GM18909 (cell line): ENCODE data around the gene FCN1.

Experiments
- ATAC-seq: cut with Tn5 transposase; IDR thresholded peaks from one replicate; pipeline ENCODE4 v1.9.1; 2021; ENCODE audit warnings: mild to moderate bottlenecking; ENCODE audit not compliant: unreplicated experiment, poor library complexity

Gene FCN1

DNA sequence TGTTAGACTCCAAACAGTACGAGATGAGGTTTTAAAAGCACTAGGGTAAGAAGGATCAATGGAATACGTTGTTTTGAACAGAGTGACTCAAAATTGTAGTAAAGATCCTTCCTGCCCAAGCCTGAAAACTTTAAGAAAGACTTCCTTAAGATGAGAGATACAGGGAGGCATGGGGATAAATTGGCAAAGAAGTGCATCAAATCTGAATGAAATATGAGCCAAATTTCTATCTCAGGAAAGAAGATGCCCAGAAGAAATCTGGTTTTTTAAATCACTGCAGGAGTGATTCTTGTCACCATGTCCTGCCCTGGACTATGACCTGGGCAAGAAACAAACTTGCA is 22.2 kb downstream of the FCN1 start:
- no peak for ATAC-seq

DNA sequence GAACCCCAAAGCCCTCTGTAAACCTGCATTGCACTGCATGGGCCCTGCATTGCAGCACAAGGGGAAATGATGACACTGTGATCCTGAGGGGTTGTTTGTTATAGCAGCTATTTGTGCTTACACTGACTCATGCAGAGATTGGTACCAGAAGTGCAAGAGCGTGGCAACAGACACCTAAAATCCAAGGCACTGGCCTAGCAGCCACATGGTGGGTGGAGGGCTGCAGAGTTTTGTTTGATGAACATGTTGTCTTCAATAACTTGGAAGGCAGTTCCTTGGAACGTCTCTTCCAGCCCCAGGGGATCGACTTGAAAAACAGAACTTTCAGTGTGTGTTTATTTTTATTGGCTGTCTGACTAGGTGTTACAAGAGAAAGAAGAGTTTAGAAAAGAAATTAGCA is 22.6 kb downstream of the FCN1 start:
- ATAC-seq: no peak

DNA sequence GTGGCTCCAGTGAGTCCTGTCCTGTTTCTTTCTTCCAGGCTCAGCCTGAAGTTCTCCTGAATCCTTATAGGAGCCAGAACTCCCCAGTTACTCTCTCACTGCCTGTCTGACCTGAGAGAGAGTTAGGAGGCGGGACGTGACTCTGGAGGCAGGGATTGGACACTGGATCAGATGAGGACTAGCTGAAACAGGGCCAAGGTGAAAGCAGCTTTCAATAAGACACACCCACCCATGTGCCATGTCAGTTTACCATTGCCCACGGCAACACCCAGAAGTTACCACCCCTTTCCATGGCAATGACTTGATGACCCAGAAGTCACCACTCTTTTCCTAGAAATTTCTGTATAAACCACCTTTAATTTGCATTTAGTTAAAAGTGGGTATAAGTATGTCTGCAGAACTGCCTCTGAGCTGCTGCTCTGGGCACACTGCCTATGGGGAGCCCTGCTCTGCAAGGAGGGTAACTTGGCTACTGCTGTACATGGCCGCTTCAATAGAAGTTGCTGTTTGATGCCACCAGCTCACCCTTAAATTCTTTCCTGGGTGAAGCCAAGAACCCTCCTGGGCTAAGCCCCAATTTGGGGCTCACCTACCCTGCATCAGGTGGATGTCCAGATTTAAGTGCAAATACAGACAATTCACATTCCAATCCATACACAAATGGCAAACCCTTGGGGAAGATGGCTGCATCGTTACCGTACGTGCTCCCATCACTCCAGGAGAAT is 23.4 kb downstream of the FCN1 start:
- no peak for ATAC-seq

DNA sequence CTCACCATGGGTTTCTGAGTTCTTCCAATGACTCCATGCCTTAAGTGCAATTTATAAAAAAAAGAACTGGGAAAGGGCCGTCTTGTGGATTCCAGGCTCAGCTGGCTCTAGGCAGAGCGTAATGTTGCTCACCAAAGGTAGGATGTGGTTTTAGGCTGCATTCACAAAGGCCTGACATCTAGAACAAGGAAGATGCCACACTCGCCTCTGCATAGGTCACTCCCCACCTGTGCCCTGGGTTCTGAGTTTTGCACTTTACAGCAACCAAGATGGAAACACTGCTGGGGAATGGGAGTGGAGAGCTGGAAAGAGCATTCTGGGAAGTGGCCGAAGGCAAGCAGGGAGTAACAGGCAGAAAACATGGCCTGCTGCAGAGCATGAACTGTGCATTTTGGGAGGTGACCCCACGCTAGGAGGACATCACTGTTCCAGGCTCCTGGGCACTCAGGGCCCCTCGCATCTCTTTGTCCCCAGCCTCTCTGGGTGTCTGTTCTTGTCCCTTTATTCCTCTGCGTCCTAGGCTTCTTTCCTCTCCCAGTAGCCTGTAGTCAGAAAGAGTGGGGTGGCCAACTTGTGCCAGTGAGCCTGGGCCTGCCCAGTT is 24.8 kb downstream of the FCN1 start:
- no peak for ATAC-seq

DNA sequence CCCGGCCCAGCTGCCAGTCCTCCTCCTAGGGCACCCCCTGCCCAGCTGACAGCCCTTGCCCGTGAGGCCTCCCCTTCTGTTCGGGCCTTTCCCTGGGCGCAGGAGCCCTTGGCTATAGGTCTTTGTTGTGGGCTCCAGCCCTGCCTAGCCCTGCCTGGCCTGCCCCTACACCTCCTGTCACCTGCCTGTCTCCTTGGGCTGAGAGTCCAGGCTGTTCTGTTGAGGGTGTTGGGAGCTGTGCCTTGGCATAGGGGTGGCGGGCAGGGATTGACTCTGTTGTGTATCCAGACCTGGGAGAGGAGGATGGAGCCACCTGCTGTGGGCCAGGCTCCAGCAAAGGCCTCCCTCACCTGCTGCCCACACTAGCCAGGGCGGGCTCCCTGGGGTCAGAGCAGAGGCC is 25.5 kb downstream of the FCN1 start:
- ATAC-seq: no peak

DNA sequence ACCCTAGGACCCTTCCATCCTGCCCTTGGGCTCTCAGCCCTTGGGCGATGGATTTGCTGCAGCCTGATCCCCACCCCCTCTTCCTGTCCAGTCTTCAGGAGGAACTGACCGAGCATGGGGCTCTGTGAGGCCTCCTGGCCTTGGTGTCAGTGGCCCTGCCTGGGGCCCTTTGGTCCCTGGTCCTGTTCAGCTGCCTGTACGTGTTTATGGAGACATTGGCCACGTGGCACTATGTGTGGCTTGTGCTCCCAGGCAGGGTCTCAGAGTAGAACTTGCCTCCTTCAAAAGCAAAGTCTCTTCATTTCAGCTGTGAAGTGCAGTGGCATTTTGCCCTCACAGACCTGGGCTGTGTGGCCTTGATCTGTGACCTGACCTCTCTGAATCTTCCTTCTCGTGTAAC is 26.0 kb downstream of the FCN1 start:
- ATAC-seq: no peak

DNA sequence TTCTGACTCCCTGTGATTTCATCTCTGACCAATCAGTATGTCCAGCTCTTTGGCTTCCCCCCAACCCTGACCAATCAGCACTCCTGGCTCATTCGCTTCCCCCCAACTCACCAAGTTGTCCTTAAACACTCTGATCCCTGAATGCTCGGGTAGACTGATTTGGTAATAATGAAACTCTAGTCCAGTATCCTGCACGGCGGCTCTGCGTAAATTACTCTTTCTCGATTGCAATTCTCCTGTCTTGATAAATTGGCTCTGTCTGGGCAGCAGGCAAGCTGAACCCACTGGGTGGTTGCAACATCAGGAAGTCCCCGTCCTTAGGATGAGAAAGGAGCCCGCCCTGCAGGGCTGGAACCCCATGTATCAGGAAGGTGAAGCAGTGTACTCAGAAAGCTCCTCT is 26.7 kb downstream of the FCN1 start:
- no peak for ATAC-seq

DNA sequence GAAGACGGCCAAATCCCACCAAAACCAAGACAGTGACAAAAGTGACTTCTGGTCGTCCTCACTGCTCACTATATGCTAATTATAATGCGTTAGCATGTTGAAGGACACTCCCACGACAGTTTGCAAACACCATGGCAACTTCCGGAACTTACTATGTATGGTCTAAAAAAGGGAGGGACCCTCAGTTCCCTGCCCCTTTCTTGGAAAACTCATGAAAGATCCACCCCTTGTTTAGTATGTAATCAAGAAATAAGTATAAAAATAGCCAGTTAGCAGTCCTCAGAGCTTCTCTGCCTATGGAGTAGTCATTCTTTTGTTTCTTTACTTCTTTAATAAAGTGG is 27.6 kb downstream of the FCN1 start:
- no peak for ATAC-seq

DNA sequence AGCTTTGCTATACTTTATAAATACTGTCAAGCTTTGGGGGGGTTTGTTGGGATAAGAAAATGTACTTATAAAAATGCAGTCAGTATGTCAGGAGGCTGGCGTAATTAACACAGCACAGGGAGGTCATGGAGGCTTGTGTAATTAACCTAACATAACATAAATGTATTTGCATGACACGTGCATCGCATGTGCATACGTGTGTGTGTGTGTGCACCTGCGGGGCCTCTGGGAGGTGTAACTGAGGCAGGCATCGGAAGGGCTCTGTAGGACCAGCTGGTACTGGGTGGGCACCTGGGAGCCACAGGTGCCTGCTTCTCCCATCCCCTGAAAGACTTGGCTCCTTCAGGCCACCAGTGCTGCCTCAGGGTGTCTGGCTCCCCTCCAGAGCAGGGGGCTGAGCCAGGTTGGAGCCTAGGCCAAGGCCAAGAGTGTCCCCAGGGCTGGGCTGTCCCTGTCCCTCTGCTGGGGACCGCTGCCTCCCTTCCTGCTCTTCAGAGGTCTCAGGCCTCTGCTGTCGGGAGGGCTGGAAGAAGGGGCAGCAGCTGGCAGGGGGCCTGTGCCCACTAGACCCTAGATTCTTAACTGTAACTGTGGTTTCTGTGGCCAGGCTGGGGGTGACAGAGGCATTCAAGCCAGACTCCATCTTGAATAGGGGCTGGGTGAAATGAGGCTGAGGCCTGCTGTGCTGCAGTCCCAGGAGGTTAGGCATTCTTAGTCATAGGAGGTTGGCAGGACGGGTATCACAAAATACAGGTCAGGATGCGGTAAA is 28.1 kb downstream of the FCN1 start:
- no peak for ATAC-seq

DNA sequence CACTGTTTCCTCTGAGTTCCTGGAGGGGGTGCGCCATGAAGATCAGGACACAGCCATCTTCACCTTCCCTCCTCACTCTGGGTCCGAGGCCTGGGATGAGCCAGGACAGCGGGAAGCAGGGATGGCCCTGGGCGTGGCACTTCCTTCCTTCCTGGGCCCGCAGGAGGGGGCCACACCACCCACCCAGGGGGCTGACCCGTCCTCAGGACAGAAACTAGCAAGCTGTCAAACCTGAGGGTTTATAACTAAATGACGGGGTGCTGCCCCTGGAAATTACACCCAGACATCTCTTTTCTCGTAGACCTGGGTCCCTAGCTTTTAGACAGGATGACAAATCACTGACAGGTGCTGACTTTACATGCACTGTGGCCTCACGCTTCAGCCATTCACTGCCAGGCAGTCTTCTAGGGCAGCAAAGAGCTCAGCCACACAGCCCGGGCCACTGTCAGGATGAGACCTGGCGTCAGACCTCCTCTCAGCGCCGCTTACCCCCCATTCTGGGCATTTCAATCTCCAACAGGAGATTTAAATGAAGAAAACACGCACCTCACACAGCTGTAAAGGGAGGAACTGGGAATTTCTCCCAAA is 29.0 kb downstream of the FCN1 start:
- no peak for ATAC-seq

DNA sequence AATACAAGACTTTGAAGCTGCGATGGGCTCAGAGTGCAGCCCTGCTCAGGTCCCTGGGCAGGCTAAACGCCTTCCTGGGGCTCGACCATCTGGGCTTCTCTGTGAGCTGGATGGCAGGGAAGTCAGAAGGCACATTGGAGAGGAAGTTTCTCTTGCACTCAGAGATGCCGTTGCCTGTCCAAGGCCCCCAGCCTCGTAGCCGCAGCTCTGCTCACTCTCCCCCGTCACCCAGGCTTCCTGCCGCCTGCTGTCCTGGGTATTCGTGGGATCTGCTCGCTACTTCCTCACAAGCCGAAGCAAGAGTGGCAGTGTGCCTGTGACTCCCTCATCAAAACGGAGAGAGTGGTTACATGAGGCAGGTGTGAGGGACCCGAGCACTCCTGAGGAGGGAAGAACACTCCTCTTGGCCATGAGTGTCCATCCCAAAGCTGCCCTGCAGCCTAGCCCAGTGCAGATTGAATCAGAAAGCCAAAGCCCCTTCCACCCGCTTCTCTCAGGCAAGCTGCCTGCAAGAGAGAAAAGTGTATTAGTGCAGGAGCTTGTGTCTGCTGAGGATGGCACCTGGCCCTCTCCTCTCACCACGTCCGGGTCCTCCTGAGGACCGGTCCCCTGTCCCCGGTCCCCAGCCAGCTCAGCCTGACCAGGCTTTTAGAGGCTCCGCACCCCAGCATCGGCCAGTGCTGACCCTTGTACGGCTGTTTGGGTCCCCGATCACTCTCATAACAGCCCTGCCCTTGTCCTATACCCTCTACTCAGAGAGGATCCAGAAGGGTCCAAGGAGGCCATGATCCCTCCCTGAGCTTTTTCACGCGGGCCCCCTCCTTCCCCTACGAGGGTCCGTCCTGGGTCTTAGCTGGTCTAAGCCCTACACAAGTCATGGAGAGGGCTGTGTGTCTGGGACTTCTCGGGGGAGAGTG is 29.8 kb downstream of the FCN1 start:
- no peak for ATAC-seq

DNA sequence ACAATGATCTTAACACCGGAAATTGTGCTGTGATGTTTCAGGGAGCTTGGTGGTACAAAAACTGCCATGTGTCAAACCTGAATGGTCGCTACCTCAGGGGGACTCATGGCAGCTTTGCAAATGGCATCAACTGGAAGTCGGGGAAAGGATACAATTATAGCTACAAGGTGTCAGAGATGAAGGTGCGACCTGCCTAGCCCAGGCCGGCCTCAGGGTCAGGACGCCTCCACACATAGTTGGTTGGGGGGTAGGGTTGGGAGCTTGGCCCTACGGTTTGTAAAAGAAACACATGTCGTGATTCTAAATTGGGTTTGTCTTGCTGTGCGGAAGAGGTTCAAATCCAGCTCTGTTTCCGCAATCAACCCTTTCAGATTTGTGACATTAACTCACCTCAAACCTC is 30.5 kb downstream of the FCN1 start:
- no peak for ATAC-seq

DNA sequence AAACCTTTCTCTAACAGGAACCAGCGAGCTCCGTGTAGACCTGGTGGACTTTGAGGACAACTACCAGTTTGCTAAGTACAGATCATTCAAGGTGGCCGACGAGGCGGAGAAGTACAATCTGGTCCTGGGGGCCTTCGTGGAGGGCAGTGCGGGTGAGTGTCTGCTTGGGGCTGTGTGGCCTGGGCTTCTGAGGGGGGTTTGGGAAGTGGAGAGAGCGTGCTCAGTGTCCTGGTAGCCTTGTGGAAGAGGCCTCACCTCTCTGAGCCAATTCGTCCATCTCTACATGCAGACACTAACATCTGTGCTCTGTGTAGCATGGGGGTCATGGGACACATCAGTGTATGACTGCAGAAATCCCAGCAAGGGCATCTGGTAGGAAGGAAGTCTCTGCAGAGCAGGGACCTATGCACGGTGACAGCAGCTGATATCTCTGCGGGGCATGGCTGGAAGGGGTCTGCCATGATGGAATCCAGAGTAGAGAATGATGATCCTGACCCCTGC is 31.2 kb downstream of the FCN1 start:
- ATAC-seq: no peak

DNA sequence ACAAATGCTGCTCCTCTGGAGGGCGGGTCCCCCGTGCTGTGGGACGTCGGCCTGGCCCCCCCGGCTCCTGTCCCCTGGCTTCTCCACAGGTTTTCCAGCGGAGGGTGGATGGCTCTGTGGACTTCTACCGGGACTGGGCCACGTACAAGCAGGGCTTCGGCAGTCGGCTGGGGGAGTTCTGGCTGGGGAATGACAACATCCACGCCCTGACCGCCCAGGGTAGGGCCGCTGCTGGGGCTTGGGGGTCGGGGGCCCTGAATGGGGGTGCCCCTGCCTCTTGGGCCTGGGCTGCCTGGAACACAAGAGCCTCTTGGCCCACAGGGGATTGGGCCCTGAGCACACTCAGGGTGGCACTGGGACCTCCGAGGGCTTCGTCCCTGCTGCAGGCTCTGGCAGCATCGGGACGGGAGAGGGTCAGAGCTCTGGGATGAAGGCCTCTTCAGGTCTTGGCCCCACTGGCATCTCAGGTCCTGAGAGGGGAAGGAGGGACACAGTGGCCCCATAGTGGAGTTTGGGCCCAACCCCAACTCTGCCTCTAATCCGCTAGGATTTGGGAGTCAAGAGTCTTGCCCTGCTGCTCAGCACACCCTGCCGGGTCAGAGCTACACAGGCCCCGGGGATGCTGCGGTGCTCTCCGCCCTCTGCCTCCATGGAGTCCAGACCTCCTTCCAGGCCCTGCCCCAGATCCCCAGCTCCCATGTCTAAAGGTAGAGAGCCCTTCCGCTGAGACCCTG is 31.9 kb downstream of the FCN1 start:
- no peak for ATAC-seq

DNA sequence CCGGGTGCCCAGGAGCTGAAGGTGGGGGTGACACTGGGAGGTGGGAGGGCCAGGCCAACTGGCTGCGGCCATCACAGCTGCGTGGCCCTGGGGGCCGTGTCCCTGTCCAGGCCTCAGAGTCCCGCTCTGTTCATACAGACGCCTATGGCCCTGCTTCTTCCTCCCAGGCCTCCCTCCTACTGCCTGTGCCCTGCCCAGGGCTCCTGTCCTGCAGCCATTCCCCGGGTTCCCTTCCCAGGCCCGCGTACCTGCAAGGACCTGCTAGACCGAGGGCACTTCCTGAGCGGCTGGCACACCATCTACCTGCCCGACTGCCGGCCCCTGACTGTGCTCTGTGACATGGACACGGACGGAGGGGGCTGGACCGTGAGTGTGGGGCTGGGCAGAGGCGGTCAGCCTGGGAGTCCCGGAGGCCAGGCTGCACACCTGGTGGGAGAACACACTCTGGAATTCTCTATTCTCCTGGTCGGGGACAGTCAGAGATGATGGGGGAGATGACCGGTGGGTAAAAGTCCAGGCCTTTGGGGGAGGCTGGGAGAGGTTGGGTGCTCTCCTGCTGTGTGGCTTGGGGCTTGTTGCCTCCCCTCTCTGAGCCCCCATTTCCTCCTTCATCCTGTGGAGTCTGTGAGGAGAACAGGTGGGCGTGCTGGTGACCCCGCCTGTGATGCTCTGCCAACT is 32.6 kb downstream of the FCN1 start:
- ATAC-seq: no peak

DNA sequence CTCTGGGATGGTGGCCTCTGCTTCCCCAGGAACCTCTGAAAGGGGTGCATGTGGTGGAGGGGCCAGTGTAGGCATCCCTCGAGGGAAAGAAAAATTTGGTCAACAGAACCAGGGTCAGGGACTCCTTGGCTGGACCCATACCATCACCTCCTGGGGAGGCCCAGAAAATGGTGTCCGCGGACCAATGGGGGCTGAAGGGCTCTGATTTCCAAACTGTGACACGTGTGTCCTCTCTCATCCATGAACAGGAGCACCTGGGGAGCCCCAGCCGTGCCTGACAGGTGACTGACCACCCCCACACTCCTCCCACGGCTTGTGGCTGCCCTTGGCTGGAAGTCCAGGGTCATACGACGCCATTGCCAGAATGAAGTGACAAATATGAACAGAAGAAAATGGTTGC is 33.2 kb downstream of the FCN1 start:
- no peak for ATAC-seq

DNA sequence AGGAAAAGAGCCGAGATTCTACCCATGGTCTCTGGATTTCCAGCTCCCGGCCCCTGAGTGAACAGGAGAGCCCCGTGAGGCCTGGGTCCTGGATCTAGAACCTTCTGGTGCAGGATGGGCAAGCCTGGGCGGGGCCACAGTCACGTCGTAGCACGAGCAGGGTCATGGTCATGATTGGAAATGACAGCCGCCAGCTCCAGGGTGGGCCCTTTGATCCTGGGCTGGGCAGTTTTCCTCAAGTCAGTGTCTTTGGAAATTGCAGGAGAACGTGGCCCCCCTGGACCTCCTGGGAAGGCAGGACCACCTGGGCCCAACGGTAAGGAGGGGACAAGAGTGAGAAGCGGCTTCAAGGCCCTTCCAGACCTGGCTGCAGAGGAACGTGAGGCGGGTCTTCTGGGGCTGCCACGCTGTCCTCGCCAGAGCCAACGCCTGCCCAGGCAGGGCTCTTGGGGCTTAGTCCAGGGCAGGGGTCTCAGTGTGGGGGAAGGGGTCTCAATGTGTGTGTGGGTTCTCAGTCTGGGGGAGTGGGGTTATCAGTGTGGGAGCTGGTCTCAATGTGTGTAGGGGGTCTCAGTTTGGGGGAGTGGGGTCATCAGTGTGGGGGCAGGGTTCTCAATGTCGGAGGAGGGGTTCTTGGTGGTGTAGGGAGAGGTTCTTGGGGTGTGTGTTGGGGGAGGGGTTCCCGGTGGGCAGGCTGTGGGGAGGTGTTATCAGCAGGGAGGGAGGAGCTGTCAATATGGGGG is 34.5 kb downstream of the FCN1 start:
- ATAC-seq: no peak

DNA sequence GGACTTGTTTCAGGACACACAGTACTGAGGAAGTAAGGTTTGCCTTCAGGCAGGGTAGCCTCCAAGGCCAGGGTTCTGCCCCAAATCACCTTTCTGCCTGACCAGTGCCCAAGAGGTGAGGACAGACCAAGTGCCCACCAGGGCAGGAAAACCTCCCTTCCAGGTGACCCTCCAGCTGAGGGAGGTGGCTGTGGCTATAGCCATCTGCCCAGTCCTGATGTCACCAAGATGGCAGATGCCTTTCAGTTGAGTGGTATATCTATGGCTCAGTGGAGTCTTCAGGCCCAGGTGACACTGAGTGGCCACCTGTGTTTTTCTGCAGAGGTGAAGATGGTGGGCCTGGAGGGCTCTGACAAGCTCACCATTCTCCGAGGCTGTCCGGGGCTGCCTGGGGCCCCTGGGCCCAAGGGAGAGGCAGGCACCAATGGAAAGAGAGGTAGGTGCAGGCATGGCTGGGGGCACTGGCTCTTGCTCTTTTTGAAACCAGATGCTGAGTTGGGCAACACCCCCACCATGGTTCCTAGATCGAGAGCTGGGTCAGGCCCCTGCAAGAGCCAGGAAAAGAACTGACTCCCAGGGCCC is 35.4 kb downstream of the FCN1 start:
- ATAC-seq: no peak
